C4-2B (cell line): ENCODE results near the gene PPP2R3B.

Experiments used
- H3K27ac ChIP-seq: fragments of 450-650 bp; 2 replicates; pipeline ENCODE4 v1.5.1; 2017
- ZFX ChIP-seq: fragments of 450-650 bp; IDR thresholded peaks from 2 replicates; pipeline ENCODE4 v1.6.1; 2017
- TF ChIP-seq, protein P1 (sequence below): fragments of 450-650 bp; conservative IDR thresholded peaks from 2 replicates; pipeline ENCODE4 v1.5.1; 2017; ENCODE audit warnings: mild to moderate bottlenecking

The PPP2R3B gene

DNA sequence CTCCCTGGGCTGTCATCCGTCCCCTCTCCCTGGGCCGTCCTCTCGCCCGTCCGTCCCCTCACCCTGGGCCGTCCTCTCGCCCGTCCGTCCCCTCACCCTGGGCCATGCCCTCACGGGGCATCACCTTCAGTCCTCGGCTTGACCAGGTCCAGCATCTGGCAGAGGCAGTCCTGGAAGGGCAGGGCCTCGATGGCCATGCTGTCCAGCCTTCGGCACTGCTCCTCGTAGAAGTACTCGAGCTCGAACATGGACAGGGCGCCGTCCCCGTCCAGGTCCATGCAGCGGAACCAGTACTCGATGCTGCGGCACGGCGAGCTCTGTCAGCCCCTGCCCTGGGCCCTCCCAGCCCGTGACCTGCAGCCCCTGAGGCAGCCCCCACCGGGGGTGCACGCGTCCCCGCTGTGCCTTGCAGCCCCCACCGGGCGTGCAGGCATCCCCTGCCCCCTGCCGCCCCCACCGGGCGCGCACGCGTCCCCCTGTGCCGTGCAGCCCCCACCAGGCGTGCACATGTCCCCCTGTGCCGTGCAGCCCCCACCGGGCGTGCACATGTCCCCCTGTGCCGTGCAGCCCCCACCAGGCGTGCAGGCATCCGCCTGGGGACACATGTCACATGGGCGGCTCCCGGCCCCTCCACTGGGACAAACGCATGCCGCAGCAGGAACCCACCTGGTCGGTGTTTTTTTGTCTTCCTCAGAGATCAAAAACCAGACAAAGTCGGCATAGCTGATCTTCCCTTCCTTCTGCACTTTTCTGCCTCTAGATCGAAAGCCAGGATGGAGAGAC, 45.9 kb downstream of the PPP2R3B start:
- H3K27ac ChIP-seq, result no peak overlapping the region
- no peak for TF ChIP-seq ZFX
- TF ChIP-seq, protein P1, sequence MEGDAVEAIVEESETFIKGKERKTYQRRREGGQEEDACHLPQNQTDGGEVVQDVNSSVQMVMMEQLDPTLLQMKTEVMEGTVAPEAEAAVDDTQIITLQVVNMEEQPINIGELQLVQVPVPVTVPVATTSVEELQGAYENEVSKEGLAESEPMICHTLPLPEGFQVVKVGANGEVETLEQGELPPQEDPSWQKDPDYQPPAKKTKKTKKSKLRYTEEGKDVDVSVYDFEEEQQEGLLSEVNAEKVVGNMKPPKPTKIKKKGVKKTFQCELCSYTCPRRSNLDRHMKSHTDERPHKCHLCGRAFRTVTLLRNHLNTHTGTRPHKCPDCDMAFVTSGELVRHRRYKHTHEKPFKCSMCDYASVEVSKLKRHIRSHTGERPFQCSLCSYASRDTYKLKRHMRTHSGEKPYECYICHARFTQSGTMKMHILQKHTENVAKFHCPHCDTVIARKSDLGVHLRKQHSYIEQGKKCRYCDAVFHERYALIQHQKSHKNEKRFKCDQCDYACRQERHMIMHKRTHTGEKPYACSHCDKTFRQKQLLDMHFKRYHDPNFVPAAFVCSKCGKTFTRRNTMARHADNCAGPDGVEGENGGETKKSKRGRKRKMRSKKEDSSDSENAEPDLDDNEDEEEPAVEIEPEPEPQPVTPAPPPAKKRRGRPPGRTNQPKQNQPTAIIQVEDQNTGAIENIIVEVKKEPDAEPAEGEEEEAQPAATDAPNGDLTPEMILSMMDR, result no peak

GRCh38 chrX:340121-340520, 46.6 kb downstream of the PPP2R3B start:
- no peak overlapping the region for H3K27ac ChIP-seq
- TF ChIP-seq ZFX, result no peak
- TF ChIP-seq, protein P1, result no peak

- no peak overlapping the region for H3K27ac ChIP-seq
- no peak for TF ChIP-seq ZFX
- TF ChIP-seq, protein P1, result no peak
Measured at GRCh38 chrX:338836-339400, 47.8 kb downstream of the PPP2R3B start.

- no peak for TF ChIP-seq ZFX
- TF ChIP-seq, protein P1, result no peak
- H3K27ac ChIP-seq, result no peak overlapping the region
Measured at GRCh38 chrX:338281-338835, 48.3 kb downstream of the PPP2R3B start.

- H3K27ac ChIP-seq, result no peak overlapping the region
- no peak for TF ChIP-seq ZFX
- TF ChIP-seq, protein P1, result no peak
Measured at GRCh38 chrX:337331-337831, 49.3 kb downstream of the PPP2R3B start.

DNA sequence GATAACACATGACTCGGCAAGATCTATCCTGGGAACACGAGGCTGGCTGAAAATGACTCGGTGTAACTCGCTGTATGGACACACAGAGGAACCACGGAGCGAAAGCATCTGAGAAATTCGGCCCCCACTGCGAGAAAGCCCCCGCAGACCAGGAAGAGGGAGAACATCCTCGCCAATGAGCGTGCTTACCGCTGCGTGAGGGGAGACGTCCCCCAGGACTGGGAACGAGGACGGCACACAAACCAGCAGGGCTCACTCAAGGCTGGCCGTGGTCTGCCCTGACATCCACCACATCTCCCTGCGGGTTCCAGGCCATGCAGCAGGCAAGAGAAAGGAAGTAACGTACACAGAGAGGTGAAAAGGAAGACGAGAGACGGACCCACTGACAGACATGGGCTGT, 50.5 kb downstream of the PPP2R3B start:
- no peak overlapping the region for H3K27ac ChIP-seq
- no peak for TF ChIP-seq ZFX
- TF ChIP-seq, protein P1, result no peak

- no peak for TF ChIP-seq ZFX
- TF ChIP-seq, protein P1, result no peak
- H3K27ac ChIP-seq, result no peak overlapping the region
Measured at GRCh38 chrX:335758-336155, 51.0 kb downstream of the PPP2R3B start.
